GM18498 (cell line): ENCODE data around the gene AATK.
"Not testable (repeated sequence)": the region's sequence is repeated elsewhere in the genome, so short reads cannot be mapped to it uniquely, and the experiment has no call there.

Experiments used
- ATAC-seq: cut with Tn5 transposase; IDR thresholded peaks from one replicate; pipeline ENCODE4 v1.9.1; 2021; ENCODE audit warnings: mild to moderate bottlenecking, moderate library complexity; ENCODE audit not compliant: unreplicated experiment

The AATK gene

GRCh38 chr17:81080019-81080418, 86.0 kb downstream of the AATK start:
- no peak for ATAC-seq

- ATAC-seq = not testable (repeated sequence)
Observed at GRCh38 chr17:81078026-81078913, 87.8 kb downstream of the AATK start.

GRCh38 chr17:81076141-81076679, 89.8 kb downstream of the AATK start:
- ATAC-seq = no peak

- ATAC-seq = no peak
Observed at GRCh38 chr17:81075307-81075706, 90.7 kb downstream of the AATK start.

- ATAC-seq = no peak
Observed at GRCh38 chr17:81074875-81075274, 91.1 kb downstream of the AATK start.

- ATAC-seq = no peak
Observed at GRCh38 chr17:81073967-81074839, 91.8 kb downstream of the AATK start.

GRCh38 chr17:81071761-81072741, 94.0 kb downstream of the AATK start:
- ATAC-seq = no peak

GRCh38 chr17:81070541-81071246, 95.3 kb downstream of the AATK start:
- ATAC-seq = no peak

GRCh38 chr17:81069135-81069645, 96.8 kb downstream of the AATK start:
- no peak for ATAC-seq

- no peak for ATAC-seq
Observed at GRCh38 chr17:81068411-81069134, 97.4 kb downstream of the AATK start.

- no peak for ATAC-seq
Observed at GRCh38 chr17:81067391-81067811, 98.6 kb downstream of the AATK start.
